Neural cell (in vitro differentiated cells): ENCODE results near the gene MYO7B. TPM values are rescaled to one million over a fixed set of nuclear protein-coding genes. Genes with fewer than 3 reads are reported as not detected.

Experiments
- H2AFZ ChIP-seq: fragments of 200-600, 300-800 bp; sonication (generic), shearing (Covaris generic); 2 replicates; pipeline ENCODE4 v1.6.0; 2014; ENCODE audit warnings: low read depth, mild to moderate bottlenecking, antibody characterized with exemption, low read length, moderate library complexity
- H3F3A ChIP-seq: fragments of 200-600 bp; shearing (Covaris generic); 2 replicates; pipeline ENCODE4 v1.6.1; 2016; ENCODE audit warnings: mild to moderate bottlenecking, moderate library complexity, mixed read lengths, antibody characterized with exemption, low read length; ENCODE audit not compliant: insufficient read depth, poor library complexity, severe bottlenecking
- H3K27ac ChIP-seq: fragments of 200-600, 300-800 bp; sonication (generic), shearing (Covaris generic); 2 replicates; pipeline ENCODE4 v1.5.1; 2014; ENCODE audit warnings: mild to moderate bottlenecking, low read length, moderate library complexity
- H3K27me3 ChIP-seq: fragments of 300-800, 200-600 bp; sonication (generic), shearing (Covaris generic); 2 replicates; pipeline ENCODE4 v1.6.0; 2014; ENCODE audit warnings: mild to moderate bottlenecking, low read depth, low read length, moderate library complexity; ENCODE audit not compliant: insufficient read depth
- H3K36me3 ChIP-seq: fragments of 300-800, 200-600 bp; sonication (generic), shearing (Covaris generic); 2 replicates; pipeline ENCODE4 v1.5.1; 2014; ENCODE audit warnings: mild to moderate bottlenecking, antibody characterized with exemption, low read length, moderate library complexity; ENCODE audit not compliant: insufficient read depth
- H3K4me2 ChIP-seq: fragments of 300-800, 200-600 bp; sonication (generic), shearing (Covaris generic); 2 replicates; pipeline ENCODE4 v1.6.0; 2014; ENCODE audit warnings: mild to moderate bottlenecking, low read length
- H3K4me3 ChIP-seq: fragments of 300-800, 200-600 bp; sonication (generic), shearing (Covaris generic); 2 replicates; pipeline ENCODE4 v1.5.1; 2014; ENCODE audit warnings: mild to moderate bottlenecking, low read length, moderate library complexity
- H3K79me2 ChIP-seq: fragments of 200-600 bp; shearing (Covaris generic); replicated peaks from 2 replicates; pipeline ENCODE4 v1.6.0; 2014; ENCODE audit warnings: mild to moderate bottlenecking, low read length, moderate library complexity; ENCODE audit not compliant: insufficient read depth
- H3K9ac ChIP-seq: fragments of 300-800, 200-600 bp; sonication (generic), shearing (Covaris generic); 2 replicates; pipeline ENCODE4 v1.6.1; 2016; ENCODE audit warnings: mild to moderate bottlenecking, low read length, mixed read lengths
- H3K9me2 ChIP-seq: fragments of 200-600 bp; shearing (Covaris generic); 2 replicates; pipeline ENCODE4 v1.6.1; 2016; ENCODE audit warnings: mild to moderate bottlenecking, low read length, mixed read lengths; ENCODE audit not compliant: insufficient read depth
- H3K9me3 ChIP-seq: fragments of 200-600, 300-800 bp; sonication (generic), shearing (Covaris generic); 2 replicates; pipeline ENCODE4 v1.6.1; 2016; ENCODE audit warnings: mild to moderate bottlenecking, mixed run types, low read length, moderate library complexity, mixed read lengths
- H4K20me1 ChIP-seq: fragments of 200-600 bp; shearing (Covaris generic); 2 replicates; pipeline ENCODE4 v1.6.1; 2016; ENCODE audit warnings: mild to moderate bottlenecking, mixed run types; ENCODE audit not compliant: insufficient read depth
- EP300 ChIP-seq: fragments of 450-650 bp; conservative IDR thresholded peaks from 2 replicates; pipeline ENCODE4 v1.6.1; 2014; ENCODE audit warnings: antibody characterized with exemption, mild to moderate bottlenecking, moderate library complexity; ENCODE audit not compliant: poor library complexity, severe bottlenecking
- EZH2 ChIP-seq: fragments of 200-600, 300-800 bp; shearing (Covaris generic), sonication (generic); IDR thresholded peaks from 2 replicates; pipeline ENCODE4 v1.6.1; 2014; ENCODE audit warnings: antibody characterized with exemption, low read length, borderline replicate concordance, mild to moderate bottlenecking; ENCODE audit not compliant: insufficient read depth, poor library complexity, severe bottlenecking
- MXI1 ChIP-seq: fragments of 450-650 bp; conservative IDR thresholded peaks from 2 replicates; pipeline ENCODE4 v1.6.1; 2014; ENCODE audit warnings: antibody characterized with exemption, mild to moderate bottlenecking; ENCODE audit not compliant: poor library complexity, severe bottlenecking
- POLR2AphosphoS5 ChIP-seq: IDR thresholded peaks from 2 replicates; pipeline ENCODE4 v1.6.1; 2012
- RAD21 ChIP-seq: fragments of 450-650 bp; conservative IDR thresholded peaks from 2 replicates; pipeline ENCODE4 v1.6.1; 2014; ENCODE audit warnings: antibody characterized with exemption, mild to moderate bottlenecking, moderate library complexity
- SMC3 ChIP-seq: fragments of 450-650 bp; conservative IDR thresholded peaks from 2 replicates; pipeline ENCODE4 v1.6.1; 2014; ENCODE audit warnings: antibody characterized with exemption, mild to moderate bottlenecking, moderate library complexity; ENCODE audit not compliant: poor library complexity
- TAF1 ChIP-seq: IDR thresholded peaks from 2 replicates; pipeline ENCODE4 v1.6.1; 2012; ENCODE audit warnings: low read depth
- polyA plus RNA-seq: library from polyadenylated mRNA; depleted of rRNA; stranded (reverse); fragments of >200 nt; gene quantifications from 2 replicates; pipeline ENCODE4 v1.2.3, GENCODE V29; 2014
- TF ChIP-seq, protein P1 (sequence below): IDR thresholded peaks from 2 replicates; pipeline ENCODE4 v1.6.1; 2012; ENCODE audit warnings: borderline replicate concordance
- TF ChIP-seq, protein P2 (sequence below): fragments of 450-650 bp; IDR thresholded peaks from 2 replicates; pipeline ENCODE4 v1.5.1; 2014; ENCODE audit warnings: antibody characterized with exemption, mild to moderate bottlenecking, moderate library complexity; ENCODE audit not compliant: poor library complexity, severe bottlenecking

Gene MYO7B
- polyA plus RNA-seq, 1 donor from 2014 or later: 0.16 TPM

DNA sequence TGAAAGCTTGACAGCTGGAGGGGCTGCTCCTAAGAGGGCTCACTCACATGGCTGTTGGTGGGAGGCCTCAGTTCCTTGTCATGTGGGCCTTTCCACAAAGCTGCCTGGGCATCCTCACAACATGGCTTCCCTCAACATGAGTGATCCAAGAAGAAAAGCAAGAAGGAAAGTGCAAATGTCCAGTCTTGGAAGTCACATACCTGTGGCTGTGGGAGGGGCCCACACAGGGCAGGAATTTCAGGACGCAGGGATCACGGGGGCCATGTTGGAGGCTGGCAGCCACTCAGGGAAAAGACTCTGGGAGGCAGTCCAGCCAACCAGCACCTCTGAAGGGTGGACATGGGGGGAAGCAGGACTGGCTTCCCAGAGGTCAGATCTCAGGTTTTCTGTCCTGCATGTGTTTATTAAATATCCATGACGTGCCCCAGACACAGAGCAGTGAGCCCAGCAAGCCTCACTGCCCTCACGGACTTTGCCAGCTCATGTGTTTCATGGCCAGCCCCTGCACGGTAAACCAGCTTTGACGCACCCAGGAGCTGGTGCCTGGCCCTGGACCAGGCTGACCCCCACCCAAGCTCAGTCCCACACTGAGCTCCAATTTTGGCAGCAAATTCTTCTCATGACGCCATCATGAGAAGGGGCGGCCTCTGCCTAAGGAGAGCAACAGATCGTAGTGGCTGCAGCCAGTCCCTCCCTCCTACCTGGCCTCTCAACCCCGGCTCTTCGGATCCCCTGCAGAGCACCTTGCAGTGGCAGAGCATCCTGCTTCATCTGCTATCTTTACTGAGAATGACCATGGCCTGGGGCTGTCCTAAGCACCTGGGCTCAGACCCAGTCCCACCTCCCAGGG lies 75.8 kb downstream of the MYO7B start:
- Histone ChIP-seq H3K27ac (no peak overlapping the region), H3K4me2 (no peak overlapping the region), H2AFZ (no peak overlapping the region), H3K9me3 (no peaks in the 10 kb centered on the region), H3K9ac (no peak overlapping the region), H3K79me2 (no peaks in the 10 kb centered on the region), H3K4me3 (no peak overlapping the region), H3K36me3 (no peaks in the 10 kb centered on the region), H3K9me2 (no peaks in the 10 kb centered on the region), H3K27me3 (no peaks in the 10 kb centered on the region), H3F3A (no peaks in the 10 kb centered on the region), H4K20me1 (no peaks in the 10 kb centered on the region)
- TF ChIP-seq, protein P1, sequence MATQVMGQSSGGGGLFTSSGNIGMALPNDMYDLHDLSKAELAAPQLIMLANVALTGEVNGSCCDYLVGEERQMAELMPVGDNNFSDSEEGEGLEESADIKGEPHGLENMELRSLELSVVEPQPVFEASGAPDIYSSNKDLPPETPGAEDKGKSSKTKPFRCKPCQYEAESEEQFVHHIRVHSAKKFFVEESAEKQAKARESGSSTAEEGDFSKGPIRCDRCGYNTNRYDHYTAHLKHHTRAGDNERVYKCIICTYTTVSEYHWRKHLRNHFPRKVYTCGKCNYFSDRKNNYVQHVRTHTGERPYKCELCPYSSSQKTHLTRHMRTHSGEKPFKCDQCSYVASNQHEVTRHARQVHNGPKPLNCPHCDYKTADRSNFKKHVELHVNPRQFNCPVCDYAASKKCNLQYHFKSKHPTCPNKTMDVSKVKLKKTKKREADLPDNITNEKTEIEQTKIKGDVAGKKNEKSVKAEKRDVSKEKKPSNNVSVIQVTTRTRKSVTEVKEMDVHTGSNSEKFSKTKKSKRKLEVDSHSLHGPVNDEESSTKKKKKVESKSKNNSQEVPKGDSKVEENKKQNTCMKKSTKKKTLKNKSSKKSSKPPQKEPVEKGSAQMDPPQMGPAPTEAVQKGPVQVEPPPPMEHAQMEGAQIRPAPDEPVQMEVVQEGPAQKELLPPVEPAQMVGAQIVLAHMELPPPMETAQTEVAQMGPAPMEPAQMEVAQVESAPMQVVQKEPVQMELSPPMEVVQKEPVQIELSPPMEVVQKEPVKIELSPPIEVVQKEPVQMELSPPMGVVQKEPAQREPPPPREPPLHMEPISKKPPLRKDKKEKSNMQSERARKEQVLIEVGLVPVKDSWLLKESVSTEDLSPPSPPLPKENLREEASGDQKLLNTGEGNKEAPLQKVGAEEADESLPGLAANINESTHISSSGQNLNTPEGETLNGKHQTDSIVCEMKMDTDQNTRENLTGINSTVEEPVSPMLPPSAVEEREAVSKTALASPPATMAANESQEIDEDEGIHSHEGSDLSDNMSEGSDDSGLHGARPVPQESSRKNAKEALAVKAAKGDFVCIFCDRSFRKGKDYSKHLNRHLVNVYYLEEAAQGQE: no peak
- TF ChIP-seq POLR2AphosphoS5 (no peak), MXI1 (no peak), EZH2 (no peak), EP300 (no peak), RAD21 (no peak), TAF1 (no peak)

DNA sequence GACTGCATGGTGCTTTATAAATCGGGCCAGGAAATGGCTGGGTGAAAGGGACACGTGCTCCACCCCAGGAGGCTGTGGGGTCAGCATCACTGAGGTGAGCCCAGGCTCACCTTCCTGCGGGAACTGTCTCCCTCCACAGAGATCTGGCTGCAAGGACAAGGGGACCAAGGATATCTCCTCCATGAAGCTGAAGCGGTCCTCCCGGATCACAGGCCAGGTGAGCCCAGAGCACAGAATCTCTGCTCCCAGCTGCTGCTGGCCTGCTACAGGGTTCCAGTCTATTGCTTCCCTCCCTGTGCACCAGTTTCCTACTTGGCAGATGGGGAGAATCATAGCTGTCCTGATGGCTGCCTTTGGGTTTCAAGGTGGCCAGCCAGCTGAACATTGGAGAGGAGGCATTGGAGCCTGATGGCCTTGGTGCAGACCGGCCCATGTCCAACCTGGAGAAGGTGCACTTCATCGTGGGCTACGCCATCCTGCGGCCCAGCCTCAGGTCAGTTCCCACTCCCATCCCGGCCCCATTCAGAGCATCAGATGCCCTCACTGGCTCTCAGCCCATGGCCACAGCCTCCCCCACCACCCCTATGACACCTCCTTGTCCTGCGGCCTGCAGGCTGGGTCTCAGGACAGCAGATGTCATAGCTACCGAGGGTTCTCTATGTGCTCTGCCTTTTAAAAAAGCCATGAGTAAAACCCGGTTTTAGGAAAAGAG lies 76.8 kb downstream of the MYO7B start:
- no peaks in the 10 kb centered on the region for H3F3A ChIP-seq
- no peak overlapping the region for H3K4me2 ChIP-seq
- H3K27ac ChIP-seq: no peak overlapping the region
- TF ChIP-seq POLR2AphosphoS5 (no peak), EZH2 (no peak), MXI1 (no peak), TAF1 (no peak), SMC3 (no peak), EP300 (no peak), RAD21 (no peak)
- TF ChIP-seq, protein P1: no peak
- TF ChIP-seq, protein P2, sequence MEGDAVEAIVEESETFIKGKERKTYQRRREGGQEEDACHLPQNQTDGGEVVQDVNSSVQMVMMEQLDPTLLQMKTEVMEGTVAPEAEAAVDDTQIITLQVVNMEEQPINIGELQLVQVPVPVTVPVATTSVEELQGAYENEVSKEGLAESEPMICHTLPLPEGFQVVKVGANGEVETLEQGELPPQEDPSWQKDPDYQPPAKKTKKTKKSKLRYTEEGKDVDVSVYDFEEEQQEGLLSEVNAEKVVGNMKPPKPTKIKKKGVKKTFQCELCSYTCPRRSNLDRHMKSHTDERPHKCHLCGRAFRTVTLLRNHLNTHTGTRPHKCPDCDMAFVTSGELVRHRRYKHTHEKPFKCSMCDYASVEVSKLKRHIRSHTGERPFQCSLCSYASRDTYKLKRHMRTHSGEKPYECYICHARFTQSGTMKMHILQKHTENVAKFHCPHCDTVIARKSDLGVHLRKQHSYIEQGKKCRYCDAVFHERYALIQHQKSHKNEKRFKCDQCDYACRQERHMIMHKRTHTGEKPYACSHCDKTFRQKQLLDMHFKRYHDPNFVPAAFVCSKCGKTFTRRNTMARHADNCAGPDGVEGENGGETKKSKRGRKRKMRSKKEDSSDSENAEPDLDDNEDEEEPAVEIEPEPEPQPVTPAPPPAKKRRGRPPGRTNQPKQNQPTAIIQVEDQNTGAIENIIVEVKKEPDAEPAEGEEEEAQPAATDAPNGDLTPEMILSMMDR: no peak
- no peaks in the 10 kb centered on the region for H3K9me3 ChIP-seq
- H3K4me3 ChIP-seq: no peak overlapping the region
- H2AFZ ChIP-seq: no peak overlapping the region
- H3K79me2 ChIP-seq: no peaks in the 10 kb centered on the region
- H3K9me2 ChIP-seq: no peaks in the 10 kb centered on the region
- no peaks in the 10 kb centered on the region for H3K27me3 ChIP-seq
- no peaks in the 10 kb centered on the region for H3K36me3 ChIP-seq
- H3K9ac ChIP-seq: no peak overlapping the region
- H4K20me1 ChIP-seq: no peaks in the 10 kb centered on the region
